GM12865 (cell line): ENCODE results near the gene SEMA5A.

Experiments
- DNase-seq: peaks from one replicate; pipeline ENCODE4 v3.0.0; 2010; ENCODE audit warnings: low read depth
- H3K4me3 ChIP-seq: 2 replicates; pipeline ENCODE4 v1.5.1; 2011; ENCODE audit warnings: mild to moderate bottlenecking, low read depth, low read length, control low read depth
- TF ChIP-seq, protein P1 (sequence below): IDR thresholded peaks from 2 replicates; pipeline ENCODE4 v1.5.1; 2011; ENCODE audit warnings: low read length, control low read depth, low read depth, inconsistent platforms; ENCODE audit not compliant: insufficient read depth; ENCODE audit errors: missing control alignments

The SEMA5A gene

DNA sequence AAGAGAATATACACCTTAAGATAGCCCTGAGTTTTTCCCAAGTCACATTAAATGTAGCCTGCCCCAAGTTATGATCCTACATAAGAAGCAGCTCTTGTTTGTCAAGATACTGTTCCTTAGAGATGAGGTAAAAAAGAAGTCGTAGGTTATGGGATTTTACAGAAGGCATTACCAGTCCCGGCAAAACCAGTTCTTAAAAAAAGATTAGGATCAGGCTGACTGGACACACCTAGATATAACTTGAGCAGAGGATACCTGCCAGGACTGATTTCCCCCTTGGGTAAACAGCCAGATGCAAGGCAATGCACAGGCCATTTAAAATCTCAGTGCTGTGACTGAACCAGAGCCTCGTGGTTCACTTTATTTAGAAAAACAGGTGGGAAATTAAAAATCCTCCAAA is 14.1 kb upstream of the SEMA5A start:
- H3K4me3 ChIP-seq = no peak overlapping the region
- DNase-seq = no peak
- TF ChIP-seq, protein P1, sequence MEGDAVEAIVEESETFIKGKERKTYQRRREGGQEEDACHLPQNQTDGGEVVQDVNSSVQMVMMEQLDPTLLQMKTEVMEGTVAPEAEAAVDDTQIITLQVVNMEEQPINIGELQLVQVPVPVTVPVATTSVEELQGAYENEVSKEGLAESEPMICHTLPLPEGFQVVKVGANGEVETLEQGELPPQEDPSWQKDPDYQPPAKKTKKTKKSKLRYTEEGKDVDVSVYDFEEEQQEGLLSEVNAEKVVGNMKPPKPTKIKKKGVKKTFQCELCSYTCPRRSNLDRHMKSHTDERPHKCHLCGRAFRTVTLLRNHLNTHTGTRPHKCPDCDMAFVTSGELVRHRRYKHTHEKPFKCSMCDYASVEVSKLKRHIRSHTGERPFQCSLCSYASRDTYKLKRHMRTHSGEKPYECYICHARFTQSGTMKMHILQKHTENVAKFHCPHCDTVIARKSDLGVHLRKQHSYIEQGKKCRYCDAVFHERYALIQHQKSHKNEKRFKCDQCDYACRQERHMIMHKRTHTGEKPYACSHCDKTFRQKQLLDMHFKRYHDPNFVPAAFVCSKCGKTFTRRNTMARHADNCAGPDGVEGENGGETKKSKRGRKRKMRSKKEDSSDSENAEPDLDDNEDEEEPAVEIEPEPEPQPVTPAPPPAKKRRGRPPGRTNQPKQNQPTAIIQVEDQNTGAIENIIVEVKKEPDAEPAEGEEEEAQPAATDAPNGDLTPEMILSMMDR = no peak

DNA sequence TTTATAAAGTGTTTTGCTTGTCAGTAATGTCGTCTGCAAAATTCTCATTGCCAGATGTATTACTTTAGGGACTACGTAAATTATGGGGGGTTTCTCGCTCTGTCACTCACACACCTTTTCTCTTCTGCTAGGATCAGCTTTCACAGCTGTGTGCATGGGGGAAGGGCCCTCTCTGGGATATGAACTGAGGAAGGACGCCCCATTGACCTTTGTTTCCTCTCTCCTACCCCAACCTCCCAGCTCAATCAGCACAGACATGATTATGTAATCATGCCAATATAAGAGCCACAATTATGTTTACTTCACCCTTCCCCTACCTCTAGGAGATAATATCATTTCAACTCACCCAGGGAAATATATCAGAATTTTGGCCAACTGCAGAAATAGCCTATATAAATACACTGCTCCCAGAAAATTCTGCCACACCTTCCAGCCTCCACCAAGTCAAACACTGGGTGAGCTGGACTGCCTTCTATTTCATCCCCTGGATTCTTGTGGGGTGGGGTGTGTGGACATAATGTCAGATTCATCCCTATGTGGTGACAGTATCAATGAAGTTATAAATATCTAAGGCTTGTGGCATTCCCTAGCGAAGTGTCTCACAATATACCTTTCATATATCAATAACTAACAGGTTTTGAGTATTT is 12.6 kb upstream of the SEMA5A start:
- TF ChIP-seq, protein P1 = no peak
- no peak for DNase-seq
- H3K4me3 ChIP-seq = no peak overlapping the region

DNA sequence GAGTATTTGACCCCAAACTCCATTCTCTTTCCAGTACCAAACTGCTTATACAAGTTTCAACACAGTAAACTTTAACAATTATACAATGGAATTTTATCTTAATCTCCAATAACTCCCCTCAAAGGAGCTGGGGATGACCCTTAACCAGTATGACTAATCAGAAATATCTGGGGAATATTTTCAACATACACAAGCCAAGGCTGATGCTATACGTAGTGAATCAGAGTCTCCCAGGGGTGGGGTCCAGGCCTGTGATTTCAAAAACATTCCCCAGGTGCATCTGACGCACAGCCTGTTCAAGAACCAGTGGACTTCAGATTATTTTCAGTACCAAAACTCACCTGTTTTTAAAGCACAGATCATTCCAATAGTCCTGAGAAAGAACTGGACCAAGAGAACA is 11.8 kb upstream of the SEMA5A start:
- TF ChIP-seq, protein P1 = no peak
- H3K4me3 ChIP-seq = no peak overlapping the region
- no peak for DNase-seq

DNA sequence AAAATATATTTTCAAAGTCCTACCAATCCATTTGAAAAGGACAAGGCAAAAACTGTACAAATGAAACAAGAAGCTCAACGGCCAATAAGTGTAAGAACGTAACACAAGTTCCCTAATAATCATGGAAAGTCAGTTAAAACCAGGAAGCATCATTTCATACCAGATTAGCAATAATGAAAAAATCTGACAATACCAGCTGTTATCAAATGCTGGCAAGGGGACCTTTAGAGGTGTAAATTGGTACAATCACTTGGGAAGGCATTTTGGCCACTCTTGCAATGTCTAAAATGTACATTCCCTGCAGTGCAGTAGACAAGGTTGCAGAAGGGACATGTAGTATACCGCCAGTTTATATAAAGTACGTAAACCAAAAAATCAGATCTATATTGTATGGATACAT is 10.1 kb upstream of the SEMA5A start:
- TF ChIP-seq, protein P1 = no peak
- no peak for DNase-seq
- H3K4me3 ChIP-seq = no peak overlapping the region

DNA sequence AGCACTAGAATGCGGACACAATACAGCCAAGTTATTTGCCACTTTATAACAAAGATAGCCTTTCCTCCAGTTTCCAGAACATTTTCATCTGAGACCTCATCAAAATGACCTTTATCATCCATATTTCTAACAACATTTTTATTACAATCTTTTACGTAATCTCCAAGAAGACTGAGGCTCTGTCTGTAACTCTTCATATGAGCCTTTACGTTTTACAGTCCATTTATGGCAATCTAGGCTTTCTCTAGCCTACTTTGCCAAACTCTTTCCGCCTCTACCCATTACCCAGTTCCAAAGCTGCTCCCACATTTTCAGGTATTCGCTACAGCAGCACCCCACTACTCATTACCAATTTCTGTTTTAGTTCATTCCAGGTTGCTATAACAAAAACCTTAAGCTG is 8.2 kb upstream of the SEMA5A start:
- no peak for DNase-seq
- TF ChIP-seq, protein P1 = no peak
- no peak overlapping the region for H3K4me3 ChIP-seq

DNA sequence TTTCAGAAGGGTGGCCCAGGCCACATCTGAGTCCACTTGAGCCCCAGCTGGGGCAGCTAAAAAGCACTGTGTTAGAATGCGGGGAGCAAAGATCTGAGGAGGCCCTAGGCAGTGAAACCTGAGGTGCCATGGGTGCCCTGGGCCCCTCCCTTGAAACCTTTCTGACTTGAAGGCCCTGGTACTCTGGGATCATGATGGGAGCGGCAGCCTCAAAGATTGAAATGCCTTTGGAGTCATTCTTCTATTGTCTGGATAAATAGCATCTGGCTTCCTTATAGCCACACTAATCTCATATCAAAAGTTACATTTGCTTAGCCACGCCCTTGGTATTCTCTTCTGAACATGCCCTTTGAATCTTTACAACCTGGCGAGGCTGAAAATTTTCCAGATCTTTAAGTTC is 7.7 kb upstream of the SEMA5A start:
- TF ChIP-seq, protein P1 = no peak
- H3K4me3 ChIP-seq = no peak overlapping the region
- no peak for DNase-seq

DNA sequence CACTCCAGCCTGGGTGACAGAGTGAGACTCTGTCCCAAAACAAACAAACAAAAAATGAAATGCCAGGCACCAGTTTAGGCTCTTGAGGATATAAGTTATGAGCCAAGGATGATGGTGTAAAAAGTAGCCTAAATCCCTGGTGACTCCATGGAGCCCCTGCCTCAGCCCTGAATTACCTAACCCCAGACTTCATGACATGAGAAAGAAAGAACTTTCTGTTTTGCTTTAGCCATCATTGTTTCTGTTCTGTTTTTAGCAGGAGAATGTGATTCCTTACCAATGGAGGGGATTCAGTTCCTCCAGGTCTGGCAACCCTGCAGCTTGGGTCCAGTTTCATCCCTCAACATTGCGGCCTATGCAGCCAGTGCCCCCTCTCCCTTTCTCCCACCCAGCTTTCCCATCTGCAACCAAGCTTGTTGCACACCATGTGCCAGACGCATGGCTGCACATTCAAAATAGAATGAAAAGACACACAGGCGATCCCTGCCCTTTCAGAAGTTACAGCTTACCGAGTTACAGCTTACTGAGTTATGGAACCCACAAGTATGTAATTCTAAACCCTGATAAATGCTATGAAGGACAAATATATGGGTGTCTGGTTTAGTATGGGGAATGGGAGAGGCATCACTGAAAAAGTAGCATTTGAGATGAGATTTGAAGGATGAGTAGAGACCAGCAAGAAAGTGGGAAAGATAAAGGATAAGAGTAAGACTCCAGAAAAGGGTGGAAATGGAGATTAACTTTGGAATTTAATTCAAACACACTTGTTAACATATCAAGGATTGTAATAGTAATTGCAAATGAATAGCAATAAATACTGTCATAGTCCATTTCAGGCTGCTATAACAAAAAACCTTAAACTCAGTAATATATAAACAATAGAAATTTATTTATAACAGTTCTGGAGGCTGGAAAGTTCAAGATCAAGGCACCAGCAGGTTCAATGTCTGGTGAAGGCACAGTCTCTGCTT is 6.0 kb upstream of the SEMA5A start:
- TF ChIP-seq, protein P1 = no peak
- no peak for DNase-seq
- no peak overlapping the region for H3K4me3 ChIP-seq
